HEK293T (cell line): ENCODE data around the gene TTBK1.

Experiments
- CTCF ChIA-PET: fragments of 350-600 bp; formaldehyde crosslinking; extraction: SDS; loops from one replicate; lab custom pipeline; 2021; ENCODE audit warnings: antibody characterized with exemption, inconsistent platforms; lab: Yijun Ruan, JAX
- POLR2A ChIA-PET: fragments of 350-600 bp; formaldehyde crosslinking; extraction: SDS; loops from one replicate; lab custom pipeline; 2020; ENCODE audit warnings: antibody characterized with exemption, inconsistent platforms; lab: Yijun Ruan, JAX
- DNase-seq: peaks from one replicate; pipeline ENCODE4 v3.0.0; 2012; ENCODE audit warnings: mixed read lengths; ENCODE audit errors: extremely low spot score
- ARNT ChIP-seq: fragments of 450-650 bp; IDR thresholded peaks from 2 replicates; pipeline ENCODE4 v1.6.1; 2017; ENCODE audit warnings: mild to moderate bottlenecking
- BHLHE40 ChIP-seq: fragments of 450-650 bp; IDR thresholded peaks from 2 replicates; pipeline ENCODE4 v1.6.1; 2016; ENCODE audit warnings: mild to moderate bottlenecking, moderate library complexity, borderline replicate concordance
- CTBP1 ChIP-seq: fragments of 450-650 bp; IDR thresholded peaks from 2 replicates; pipeline ENCODE4 v1.6.1; 2016; ENCODE audit warnings: borderline replicate concordance
- ELF4 ChIP-seq: fragments of 450-650 bp; IDR thresholded peaks from 2 replicates; pipeline ENCODE4 v1.6.1; 2017; ENCODE audit warnings: antibody characterized with exemption
- FOXA1 ChIP-seq: fragments of 450-650 bp; IDR thresholded peaks from 2 replicates; pipeline ENCODE4 v1.6.1; 2016; ENCODE audit warnings: mild to moderate bottlenecking
- FOXK2 ChIP-seq: fragments of 450-650 bp; IDR thresholded peaks from 2 replicates; pipeline ENCODE4 v1.6.1; 2016; ENCODE audit warnings: mild to moderate bottlenecking
- FOXM1 ChIP-seq: fragments of 450-650 bp; IDR thresholded peaks from 2 replicates; pipeline ENCODE4 v1.6.1; 2017; ENCODE audit warnings: mild to moderate bottlenecking, borderline replicate concordance
- HDGF ChIP-seq: fragments of 450-650 bp; IDR thresholded peaks from 2 replicates; pipeline ENCODE4 v1.6.1; 2017; ENCODE audit warnings: antibody characterized with exemption, borderline replicate concordance
- L3MBTL2 ChIP-seq: fragments of 450-650 bp; conservative IDR thresholded peaks from 2 replicates; pipeline ENCODE4 v1.6.1; 2016; ENCODE audit warnings: mild to moderate bottlenecking
- LEF1 ChIP-seq: fragments of 450-650 bp; IDR thresholded peaks from 2 replicates; pipeline ENCODE4 v1.6.1; 2017; ENCODE audit warnings: mild to moderate bottlenecking, borderline replicate concordance
- NFRKB ChIP-seq: fragments of 450-650 bp; IDR thresholded peaks from 2 replicates; pipeline ENCODE4 v1.6.1; 2016; ENCODE audit warnings: mild to moderate bottlenecking, moderate library complexity
- SP1 ChIP-seq: fragments of 450-650 bp; IDR thresholded peaks from 2 replicates; pipeline ENCODE4 v1.6.1; 2017
- SUZ12 ChIP-seq: fragments of 450-650 bp; IDR thresholded peaks from 2 replicates; pipeline ENCODE4 v1.6.1; 2016; ENCODE audit warnings: mild to moderate bottlenecking
- TARDBP ChIP-seq: fragments of 450-650 bp; IDR thresholded peaks from 2 replicates; pipeline ENCODE4 v1.6.1; 2016
- ZNF384 ChIP-seq: fragments of 450-650 bp; IDR thresholded peaks from 2 replicates; pipeline ENCODE4 v1.6.1; 2016
- TF ChIP-seq, protein P1 (sequence below): fragments of 450-650 bp; IDR thresholded peaks from 2 replicates; pipeline ENCODE4 v1.6.1; 2016

Gene TTBK1

DNA sequence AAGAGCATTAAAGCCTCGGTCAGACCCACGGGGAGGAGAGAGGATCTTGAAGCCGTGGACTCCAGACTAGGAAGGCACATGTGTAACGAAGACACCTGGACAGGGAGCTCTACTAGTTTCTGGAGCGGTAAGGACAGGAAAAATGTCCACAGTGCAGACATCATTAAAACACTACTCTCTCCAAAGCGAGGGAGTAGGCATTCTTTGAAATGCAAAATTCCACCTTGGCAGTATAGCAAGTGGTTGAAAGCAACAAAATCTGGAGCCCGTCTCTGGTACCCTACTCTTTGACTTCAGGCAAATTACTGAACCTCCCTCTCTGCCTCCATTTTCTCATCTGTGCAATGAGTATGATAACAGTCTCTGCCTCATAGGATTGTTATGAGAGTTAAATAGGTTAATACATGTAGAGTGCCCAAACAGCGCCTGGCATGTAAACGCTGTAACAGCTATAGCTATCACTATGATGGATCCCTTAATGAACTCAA, 65.8 kb downstream of the TTBK1 start:
- TF ChIP-seq, protein P1, sequence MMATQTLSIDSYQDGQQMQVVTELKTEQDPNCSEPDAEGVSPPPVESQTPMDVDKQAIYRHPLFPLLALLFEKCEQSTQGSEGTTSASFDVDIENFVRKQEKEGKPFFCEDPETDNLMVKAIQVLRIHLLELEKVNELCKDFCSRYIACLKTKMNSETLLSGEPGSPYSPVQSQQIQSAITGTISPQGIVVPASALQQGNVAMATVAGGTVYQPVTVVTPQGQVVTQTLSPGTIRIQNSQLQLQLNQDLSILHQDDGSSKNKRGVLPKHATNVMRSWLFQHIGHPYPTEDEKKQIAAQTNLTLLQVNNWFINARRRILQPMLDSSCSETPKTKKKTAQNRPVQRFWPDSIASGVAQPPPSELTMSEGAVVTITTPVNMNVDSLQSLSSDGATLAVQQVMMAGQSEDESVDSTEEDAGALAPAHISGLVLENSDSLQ = no peak
- no peak for TF ChIP-seq ARNT
- no peak for TF ChIP-seq LEF1
- TF ChIP-seq ZNF384 = no peak
- no peak for TF ChIP-seq CTBP1
- no peak for TF ChIP-seq NFRKB
- TF ChIP-seq FOXA1 = no peak
- no peak for DNase-seq
- ChIA-PET POLR2A (interaction anchor here (1.0 to 1.3 kb wide), 4 partner anchors 9 to 60 kb away, joined by 3 to 4 read pairs (median 4); partner anchors contain the start of gene ZNF318), CTCF (interaction anchor here (0.7 to 1.1 kb wide), 2 partner anchors 10 to 18 kb away, joined by 3 to 6 read pairs; no protein-coding TSS in a partner anchor)

DNA sequence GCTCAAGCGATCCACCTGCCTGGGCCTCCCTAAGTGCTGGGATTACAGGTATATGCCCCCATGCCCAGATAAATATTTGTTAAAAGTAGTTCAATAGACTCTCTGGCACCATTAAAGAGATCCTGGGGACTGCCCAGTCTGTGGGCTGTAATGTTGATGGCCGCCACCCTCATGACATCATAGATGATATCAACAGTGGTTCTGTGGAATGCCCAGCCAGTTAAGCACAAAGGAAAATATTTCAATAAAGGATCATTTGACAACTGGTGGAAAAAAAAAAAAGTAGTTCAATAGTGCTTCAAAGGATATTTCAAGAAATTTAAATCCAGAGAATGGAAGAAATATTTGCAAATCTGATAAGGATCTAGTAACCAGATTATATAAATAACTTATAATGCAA, 66.9 kb downstream of the TTBK1 start:
- ChIA-PET CTCF (no interaction called here), POLR2A (interaction anchor here (1.3 kb wide), 1 partner anchor 15 kb away, joined by 3 read pairs; no protein-coding TSS in a partner anchor)
- TF ChIP-seq NFRKB (no peak), FOXA1 (no peak), FOXM1 (no peak), CTBP1 (no peak), SUZ12 (no peak), BHLHE40 (no peak), ELF4 (no peak), LEF1 (no peak), FOXK2 (no peak), L3MBTL2 (no peak), SP1 (no peak), ARNT (no peak), HDGF (no peak), ZNF384 (no peak)
- TF ChIP-seq, protein P1 = no peak
- DNase-seq = no peak

DNA sequence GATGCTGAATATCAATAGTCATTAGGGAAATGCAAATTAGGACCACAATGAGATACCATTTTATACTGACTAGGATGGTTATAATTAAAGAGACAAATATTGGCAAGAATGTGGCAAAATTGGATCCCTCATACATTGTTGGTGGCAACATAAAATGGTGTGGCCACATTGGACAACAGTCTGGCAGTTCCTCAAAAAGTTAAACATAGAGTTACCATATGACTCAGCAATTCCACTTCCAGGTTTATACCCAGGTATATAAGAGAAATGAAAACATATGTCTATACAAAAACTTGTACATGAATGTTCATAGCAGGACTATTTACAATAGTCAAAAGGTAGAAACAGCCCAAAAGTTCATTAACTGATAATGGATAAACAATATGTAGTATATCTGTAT, 67.3 kb downstream of the TTBK1 start:
- POLR2A ChIA-PET = no interaction called here
- no peak for DNase-seq
- no peak for TF ChIP-seq BHLHE40
- no peak for TF ChIP-seq NFRKB
- no peak for TF ChIP-seq SUZ12
- no peak for TF ChIP-seq HDGF
- TF ChIP-seq LEF1 = no peak
- no peak for TF ChIP-seq FOXK2
- TF ChIP-seq ZNF384 = no peak
- CTCF ChIA-PET = no interaction called here

DNA sequence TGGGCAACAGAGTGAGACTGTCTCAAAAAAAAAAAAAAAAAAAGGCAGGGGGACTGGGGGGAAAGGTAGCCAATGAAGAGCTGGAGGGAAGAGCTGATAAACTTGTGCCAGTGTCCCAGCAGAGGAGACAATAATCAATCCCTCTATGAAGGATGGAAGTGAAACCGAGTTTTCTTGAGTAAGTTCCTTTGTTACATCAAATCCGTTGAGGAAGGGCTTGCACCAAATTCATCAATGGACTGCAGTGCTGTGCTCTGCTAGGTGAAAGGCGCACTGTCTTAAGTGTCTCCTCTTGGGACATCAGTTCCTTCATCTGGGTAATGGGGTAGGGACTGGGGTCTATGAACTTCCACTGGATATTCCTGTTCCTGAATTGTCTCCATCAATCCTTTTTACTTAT, 68.4 kb downstream of the TTBK1 start:
- POLR2A ChIA-PET = no interaction called here
- CTCF ChIA-PET = no interaction called here
- TF ChIP-seq LEF1 = no peak
- no peak for TF ChIP-seq ELF4
- TF ChIP-seq HDGF = no peak
- TF ChIP-seq SP1 = no peak
- DNase-seq = no peak

DNA sequence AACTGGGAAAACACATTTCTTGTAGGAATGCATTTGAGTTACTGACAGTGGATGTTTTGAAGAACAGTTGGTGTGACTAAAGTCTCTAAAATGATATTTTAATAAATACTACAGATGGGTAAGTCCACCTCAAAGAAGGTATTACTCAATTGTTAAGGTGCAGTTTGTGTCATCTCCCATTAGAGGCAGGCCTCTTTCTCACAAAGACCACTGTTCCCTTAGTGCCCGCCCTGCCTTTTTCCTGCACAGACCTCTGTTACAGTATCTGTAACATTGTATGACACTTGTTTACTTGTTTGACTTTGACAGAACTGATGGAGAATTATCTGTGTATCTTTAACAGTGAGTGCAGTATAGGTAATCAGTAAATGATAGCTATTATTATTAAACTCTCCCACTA, 70.5 kb downstream of the TTBK1 start:
- CTCF ChIA-PET = no interaction called here
- POLR2A ChIA-PET = no interaction called here
- TF ChIP-seq CTBP1 = no peak
- TF ChIP-seq L3MBTL2 = no peak
- DNase-seq = no peak

DNA sequence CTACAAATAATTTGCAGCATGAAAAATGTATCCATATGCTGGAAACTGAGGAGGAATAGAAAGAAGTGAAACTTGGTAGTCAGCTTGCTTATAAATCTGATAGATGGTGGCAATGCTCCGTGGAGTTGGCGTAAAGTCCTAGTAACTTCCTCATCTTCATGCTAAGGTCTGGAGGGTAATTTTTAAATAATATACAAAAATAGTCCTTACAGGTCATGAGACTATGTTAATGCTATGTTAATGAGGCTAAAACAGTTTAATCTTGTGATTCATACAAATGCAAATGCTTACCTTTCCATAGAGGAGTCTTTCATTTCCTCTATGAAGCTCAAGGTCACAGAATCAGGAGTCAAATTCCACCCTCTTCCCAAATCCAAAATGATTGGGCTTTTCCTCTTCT, 74.7 kb downstream of the TTBK1 start:
- TF ChIP-seq FOXM1 (no peak), ELF4 (no peak), ARNT (no peak), HDGF (no peak), L3MBTL2 (no peak), LEF1 (no peak), CTBP1 (no peak)
- TF ChIP-seq, protein P1 = no peak
- CTCF ChIA-PET = interaction anchor here (1.0 kb wide), 1 partner anchor 16 kb away, joined by 3 read pairs; no protein-coding TSS in a partner anchor
- POLR2A ChIA-PET = interaction anchor here (1.0 kb wide), 1 partner anchor 9 kb away, joined by 3 read pairs; the partner anchor contains the start of gene CRIP3
- no peak for DNase-seq

DNA sequence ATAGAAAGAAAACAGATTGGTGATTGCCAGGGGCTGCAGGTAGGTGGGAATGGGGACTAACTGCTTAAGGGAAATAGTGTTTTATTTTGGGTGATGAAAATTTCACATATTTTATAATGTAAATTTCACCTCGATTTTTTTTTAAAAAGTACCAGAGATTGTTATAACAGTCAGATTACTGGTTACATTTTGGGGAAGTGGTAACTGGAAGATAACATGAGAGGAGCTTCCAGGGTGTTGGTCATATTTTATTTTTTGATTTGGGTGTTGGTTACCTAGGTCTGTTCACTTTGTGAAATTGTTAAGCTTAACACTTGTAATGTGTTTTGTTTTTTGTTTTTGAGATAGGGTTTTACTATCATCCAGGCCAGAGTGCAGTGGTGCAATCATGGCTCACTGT, 82.6 kb downstream of the TTBK1 start:
- TF ChIP-seq ZNF384 (no peak), FOXM1 (no peak), FOXA1 (no peak), BHLHE40 (no peak), L3MBTL2 (no peak), SUZ12 (no peak), ARNT (no peak), FOXK2 (no peak), LEF1 (no peak), TARDBP (no peak), CTBP1 (no peak)
- ChIA-PET CTCF (no interaction called here), POLR2A (no interaction called here)
- no peak for DNase-seq
